Spleen (tissue), 11 donors: ENCODE measurements around the gene LRP1B. TPM values are rescaled to one million over a fixed set of nuclear protein-coding genes. Genes with fewer than 3 reads are reported as not detected.

Source experiments
- DNase-seq: peaks from one replicate; pipeline ENCODE4 v3.0.0-alpha.2; 2020
- H3K27ac ChIP-seq, 8 donors: fragments of 200-600 bp; sonication (generic) in 7 of 8; 1 replicate in 4 of 8; 2 replicates in 4 of 8; pipeline versions ENCODE4 v1.5.0 to v1.8.0; 2016 to 2021; ENCODE audit warnings: inconsistent platforms in 4 of 8, mild to moderate bottlenecking in 4 of 8, moderate library complexity in 1 of 8
- H3K27me3 ChIP-seq, 7 donors: fragments of 200-600 bp; sonication (generic) in 6 of 7; replicated peaks in 1 of 7; 1 replicate in 4 of 7; 2 replicates in 3 of 7; pipeline versions ENCODE4 v1.5.0 to v1.8.0; 2016 to 2021; ENCODE audit warnings: inconsistent platforms in 3 of 7, mild to moderate bottlenecking in 1 of 7
- H3K36me3 ChIP-seq, 6 donors: fragments of 200-600 bp; sonication (generic) in 5 of 6; 1 replicate in 4 of 6; 2 replicates in 2 of 6; pipeline versions ENCODE4 v1.5.0 to v1.8.0; 2016 to 2021; ENCODE audit warnings: inconsistent platforms in 2 of 6
- H3K4me1 ChIP-seq, 6 donors: fragments of 200-600 bp; sonication (generic) in 5 of 6; 1 replicate in 3 of 6; 2 replicates in 3 of 6; pipeline versions ENCODE4 v1.5.0 to v1.8.0; 2016 to 2021; ENCODE audit warnings: inconsistent platforms in 3 of 6
- H3K4me3 ChIP-seq, 8 donors: fragments of 200-600 bp; sonication (generic) in 7 of 8; 1 replicate in 4 of 8; 2 replicates in 4 of 8; pipeline versions ENCODE4 v1.5.0 to v1.8.0; 2016 to 2021; ENCODE audit warnings: inconsistent platforms in 4 of 8, mild to moderate bottlenecking in 4 of 8, moderate library complexity in 2 of 8
- H3K9me3 ChIP-seq, 8 donors: fragments of 200-600 bp; sonication (generic) in 7 of 8; 1 replicate in 4 of 8; 2 replicates in 4 of 8; pipeline versions ENCODE4 v1.5.0 to v1.8.0; 2016 to 2021; ENCODE audit warnings: inconsistent platforms in 4 of 8
- CTCF ChIP-seq, 11 experiments: fragments of 200-600 bp in 7 of 11; fragments of 450-650 bp in 4 of 11; sonication (generic) in 4 of 11; IDR thresholded peaks in 8 of 11; conservative IDR thresholded peaks in 3 of 11; 1 replicate in 7 of 11; 2 replicates in 4 of 11; pipeline versions ENCODE4 v1.4.0 to v1.8.0; 2016 to 2021; ENCODE audit warnings: antibody characterized with exemption in 11 of 11, inconsistent platforms in 4 of 11, mild to moderate bottlenecking in 1 of 11
- POLR2A ChIP-seq, 3 donors: fragments of 450-650 bp; IDR thresholded peaks; one replicate each; pipeline ENCODE4 v1.5.1; 2017; ENCODE audit warnings: antibody characterized with exemption in 3 of 3, mild to moderate bottlenecking in 1 of 3
- POLR2AphosphoS5 ChIP-seq, 3 donors: sonication (generic); formaldehyde crosslinking; IDR thresholded peaks; one replicate each; pipeline ENCODE4 v1.5.1; 2017; ENCODE audit warnings: antibody characterized with exemption in 3 of 3
- WGBS, 5 donors: extraction: QIAGEN DNeasy Blood & Tissue Kit in 3 of 5; methylation state at CpG; one replicate each; pipeline versions ENCODE4 v1.1.5 to v1.1.7; 2013 to 2018; 5-methylcytosine and 5-hydroxymethylcytosine counted together
- intact Hi-C: fragments of 100-400 bp; cut with DNase I; formaldehyde crosslinking; loops from one replicate; pipeline ENCODE4 v1.15.0; 2023; ENCODE audit warnings: low total_unique reads
- polyA plus RNA-seq, 3 donors: library from polyadenylated mRNA; stranded (reverse); fragments of 200-250 nt; gene quantifications; one replicate each; pipeline ENCODE4 v1.2.1, GENCODE V29; 2013
- total RNA-seq, 7 donors: library from RNA; depleted of rRNA in 3 of 7; stranded (reverse); fragments of >200 nt in 3 of 7; fragmentation: NEBNext Ultra II Directional in 4 of 7; extraction: Animal tissue kit (Norgen Biotek cat#: 25700) in 4 of 7; gene quantifications; one replicate each; pipeline versions ENCODE4 v1.1.0 to v1.2.1, GENCODE V29; 2016 to 2021
- donor health status: healthy with polysubstance abuse.
- donor health status: DM: no; HTN: no; CAD: no; lungs with moderate emphysema.
- donor health status: DM: no; HTN: no; CAD: no.
- donor health status: Bipolar disorder and iron deficiency.
- donor health status: healthy.
- donor health status: DM: no; HTN: no; CAD: no.
- donor health status: DM: yes; HTN: yes; CAD: no.

LRP1B gene
- total and polyA plus RNA-seq, 10 donors: 0.02 to 0.85 (median 0.08) TPM; not detected in 2

GRCh38 chr2:141519906-141520305, 610.9 kb downstream of the LRP1B start:
- intact Hi-C loops: no loop called here
- no peaks in the 10 kb centered on the region for H3K4me1 ChIP-seq
- H3K9me3 ChIP-seq: no peaks in the 10 kb centered on the region
- TF ChIP-seq CTCF (IDR thresholded peaks at IDR 0.05 in 8 of 11, conservative IDR thresholded peaks at IDR 0.05 in 3 of 11): no peak
- TF ChIP-seq POLR2A (IDR thresholded peaks at IDR 0.05): no peak
- TF ChIP-seq POLR2AphosphoS5 (IDR thresholded peaks at IDR 0.05): no peak
- no peak overlapping the region for H3K4me3 ChIP-seq
- 75 to 84% (median 81%) methylated on average over 2 of the region's 2 CpGs for WGBS, 5 donors
- no peak overlapping the region for H3K27ac ChIP-seq
- no peaks in the 10 kb centered on the region for H3K27me3 ChIP-seq
- H3K36me3 ChIP-seq: no peaks in the 10 kb centered on the region
- no peak for DNase-seq

GRCh38 chr2:141517852-141518421, 612.9 kb downstream of the LRP1B start:
- Histone ChIP-seq H3K36me3 (no peaks in the 10 kb centered on the region), H3K4me3 (no peak overlapping the region), H3K9me3 (no peaks in the 10 kb centered on the region), H3K4me1 (no peaks in the 10 kb centered on the region), H3K27ac (no peak overlapping the region), H3K27me3 (no peaks in the 10 kb centered on the region)
- no peak for TF ChIP-seq CTCF (IDR thresholded peaks at IDR 0.05 in 8 of 11, conservative IDR thresholded peaks at IDR 0.05 in 3 of 11)
- no peak for TF ChIP-seq POLR2A (IDR thresholded peaks at IDR 0.05)
- no peak for TF ChIP-seq POLR2AphosphoS5 (IDR thresholded peaks at IDR 0.05)
- DNase-seq: no peak
- 70 to 82% (median 73%) methylated on average over 2 of the region's 2 CpGs for WGBS, 5 donors
- intact Hi-C loops: no loop called here

- Histone ChIP-seq H3K4me1 (no peaks in the 10 kb centered on the region), H3K27me3 (no peaks in the 10 kb centered on the region), H3K4me3 (no peak overlapping the region), H3K27ac (no peak overlapping the region), H3K36me3 (no peaks in the 10 kb centered on the region), H3K9me3 (no peaks in the 10 kb centered on the region)
- TF ChIP-seq CTCF (IDR thresholded peaks at IDR 0.05 in 8 of 11, conservative IDR thresholded peaks at IDR 0.05 in 3 of 11) (no peak), POLR2AphosphoS5 (IDR thresholded peaks at IDR 0.05) (no peak), POLR2A (IDR thresholded peaks at IDR 0.05) (no peak)
- 64 to 73% (median 69%) methylated on average over 5 of the region's 5 CpGs for WGBS, 5 donors
- no peak for DNase-seq
- intact Hi-C loops: no loop called here
These were observed 613.5 kb downstream of the LRP1B start for GRCh38 chr2:141517180-141517851.

- Histone ChIP-seq H3K9me3 (no peaks in the 10 kb centered on the region), H3K4me3 (no peak overlapping the region), H3K27ac (no peak overlapping the region), H3K36me3 (no peaks in the 10 kb centered on the region), H3K4me1 (no peaks in the 10 kb centered on the region), H3K27me3 (no peaks in the 10 kb centered on the region)
- TF ChIP-seq CTCF (IDR thresholded peaks at IDR 0.05 in 8 of 11, conservative IDR thresholded peaks at IDR 0.05 in 3 of 11): no peak
- TF ChIP-seq POLR2A (IDR thresholded peaks at IDR 0.05): no peak
- TF ChIP-seq POLR2AphosphoS5 (IDR thresholded peaks at IDR 0.05): no peak
- intact Hi-C loops: no loop called here
- DNase-seq: no peak
These were observed 614.9 kb downstream of the LRP1B start for GRCh38 chr2:141515931-141516330.
